Activated CD8-positive, alpha-beta memory T cell treated with anti-CD3 and anti-CD28 coated beads, Interleukin-2, amount 10 ng/mL, durations not matched to agents 7 days and 5 days (primary cell): Measurements from ENCODE around the gene METTL1. TPM values are rescaled to one million over a fixed set of nuclear protein-coding genes. Genes with fewer than 3 reads are reported as not detected.
"Not testable (repeated sequence)": the region's sequence is repeated elsewhere in the genome, so short reads cannot be mapped to it uniquely, and the experiment has no call there.

Experiments used
- ATAC-seq: fragments of 150-1000 bp; cut with Tn5 transposase; one replicate; pipeline ENCODE4 v1.10.0; 2021; ENCODE audit warnings: moderate library complexity
- CTCF ChIA-PET: fragments of 350-600 bp; sonication (Branson Sonifier 250); formaldehyde crosslinking; loops from one replicate; lab custom pipeline; 2021; ENCODE audit warnings: antibody characterized with exemption; lab: Charles Lee
- DNase-seq: peaks from one replicate; pipeline ENCODE4 v3.0.0-alpha.2; 2020
- H3K27ac Mint-ChIP-seq: one replicate; pipeline ENCODE4 v1.8.0; 2021; ENCODE audit warnings: mild to moderate bottlenecking, mixed read lengths
- H3K27me3 Mint-ChIP-seq: one replicate; pipeline ENCODE4 v1.8.0; 2021; ENCODE audit warnings: mixed read lengths
- H3K36me3 Mint-ChIP-seq: one replicate; pipeline ENCODE4 v1.8.0; 2021; ENCODE audit warnings: mild to moderate bottlenecking, mixed read lengths
- H3K4me1 Mint-ChIP-seq: one replicate; pipeline ENCODE4 v1.8.0; 2021; ENCODE audit warnings: mixed read lengths
- H3K4me3 Mint-ChIP-seq: one replicate; pipeline ENCODE4 v1.8.0; 2021; ENCODE audit warnings: mild to moderate bottlenecking, moderate library complexity, mixed read lengths
- H3K9me3 Mint-ChIP-seq: one replicate; pipeline ENCODE4 v1.8.0; 2022; ENCODE audit warnings: low read depth, mixed read lengths
- total RNA-seq, 2 experiments: library from RNA; stranded (reverse); gene quantifications; one replicate each; pipeline ENCODE4 v1.2.3, GENCODE V29; 2021

METTL1 gene
- 10 to 100 TPM; 22.1 to 32.1 TPM for total RNA-seq

GRCh38 chr12:57771873-57772428 is at the start of gene METTL1:
METTL1 (minus strand) TSS chr12:57772105; CDS start chr12:57772083, 22 bp downstream.
- Mint-ChIP-seq H3K36me3 (peaks cover 10% of the 10 kb centered on the region), H3K27me3 (peaks cover under 1% of the 10 kb centered on the region), H3K4me3 (peak within 1 kb of the TSS; percentile 99), H3K27ac (peak within 1 kb of the TSS; percentile 98), H3K9me3 (no peaks in the 10 kb centered on the region), H3K4me1 (peaks cover 26% of the 10 kb centered on the region)
- CTCF ChIA-PET, result interaction anchor here (0.8 to 4.8 kb wide), 6 partner anchors 9 to 65 kb away, joined by 3 to 25 read pairs (median 6); partner anchors contain the start of gene TSFM
- DNase-seq (peak; percentile 97), ATAC-seq (peak; percentile 92)

GRCh38 chr12:57821015-57821414 is 49.1 kb upstream of the METTL1 start:
- peaks cover 11% of the 10 kb centered on the region for H3K36me3 Mint-ChIP-seq
- H3K4me1 Mint-ChIP-seq, result not testable (repeated sequence)

GRCh38 chr12:57820119-57820518 is 48.2 kb upstream of the METTL1 start:
- not testable (repeated sequence) for H3K27ac Mint-ChIP-seq, H3K36me3 Mint-ChIP-seq, H3K4me3 Mint-ChIP-seq, DNase-seq, H3K4me1 Mint-ChIP-seq, ATAC-seq, H3K9me3 Mint-ChIP-seq, H3K27me3 Mint-ChIP-seq
- CTCF ChIA-PET, result interaction anchor here (1.1 kb wide), 1 partner anchor 17 kb away, joined by 3 read pairs; no protein-coding TSS in a partner anchor

More at GRCh38 chr12:57821015-57821414, 49.1 kb upstream of the METTL1 start:
- H3K27me3 Mint-ChIP-seq, H3K4me3 Mint-ChIP-seq, ATAC-seq, H3K9me3 Mint-ChIP-seq, H3K27ac Mint-ChIP-seq, CTCF ChIA-PET, DNase-seq: not testable (repeated sequence)

GRCh38 chr12:57817990-57818331 is 46.1 kb upstream of the METTL1 start:
- not testable (repeated sequence) for H3K4me3 Mint-ChIP-seq, H3K27ac Mint-ChIP-seq, DNase-seq, H3K9me3 Mint-ChIP-seq, H3K4me1 Mint-ChIP-seq, ATAC-seq, H3K27me3 Mint-ChIP-seq, H3K36me3 Mint-ChIP-seq
- CTCF ChIA-PET, result interaction anchor here (0.9 to 1.8 kb wide), 9 partner anchors 8 to 118 kb away, joined by 3 to 8 read pairs (median 3); partner anchors contain the start of gene TSFM

GRCh38 chr12:57817261-57817989 is 45.5 kb upstream of the METTL1 start:
- ATAC-seq, result no peak
- H3K27ac Mint-ChIP-seq, result no peak overlapping the region
- H3K9me3 Mint-ChIP-seq, result no peaks in the 10 kb centered on the region
- CTCF ChIA-PET, result interaction anchor here (0.9 to 1.8 kb wide), 7 partner anchors 10 to 88 kb away, joined by 3 to 8 read pairs (median 4); partner anchors contain the start of gene TSFM
- H3K4me3 Mint-ChIP-seq, result no peak overlapping the region
- H3K36me3 Mint-ChIP-seq, result no peaks in the 10 kb centered on the region
- no peak for DNase-seq
- H3K27me3 Mint-ChIP-seq, result no peaks in the 10 kb centered on the region
- H3K4me1 Mint-ChIP-seq, result no peaks in the 10 kb centered on the region

- no peak overlapping the region for H3K4me3 Mint-ChIP-seq
- no peak for DNase-seq
- ATAC-seq, result no peak
- H3K4me1 Mint-ChIP-seq, result no peaks in the 10 kb centered on the region
- H3K27me3 Mint-ChIP-seq, result no peaks in the 10 kb centered on the region
- no peak overlapping the region for H3K27ac Mint-ChIP-seq
- no peaks in the 10 kb centered on the region for H3K36me3 Mint-ChIP-seq
- no peaks in the 10 kb centered on the region for H3K9me3 Mint-ChIP-seq
- CTCF ChIA-PET, result interaction anchor here (2.4 kb wide), 1 partner anchor 89 kb away, joined by 9 read pairs; no protein-coding TSS in a partner anchor
Observed at GRCh38 chr12:57816855-57817151, 44.9 kb upstream of the METTL1 start.

GRCh38 chr12:57816001-57816854 is 44.3 kb upstream of the METTL1 start:
- Mint-ChIP-seq H3K4me1 (no peaks in the 10 kb centered on the region), H3K27me3 (no peaks in the 10 kb centered on the region), H3K27ac (no peak overlapping the region), H3K4me3 (no peak overlapping the region), H3K9me3 (no peaks in the 10 kb centered on the region), H3K36me3 (no peaks in the 10 kb centered on the region)
- ATAC-seq (no peak), DNase-seq (no peak)
- CTCF ChIA-PET, result interaction anchor here (0.6 to 2.4 kb wide), 5 partner anchors 9 to 112 kb away, joined by 3 to 9 read pairs (median 3); no protein-coding TSS in a partner anchor

- H3K27me3 Mint-ChIP-seq, result no peaks in the 10 kb centered on the region
- no peak overlapping the region for H3K27ac Mint-ChIP-seq
- ATAC-seq (no peak), DNase-seq (no peak)
- CTCF ChIA-PET, result interaction anchor here (1.0 to 2.4 kb wide), 3 partner anchors 10 to 90 kb away, joined by 3 to 9 read pairs (median 6); no protein-coding TSS in a partner anchor
- no peak overlapping the region for H3K4me3 Mint-ChIP-seq
- no peaks in the 10 kb centered on the region for H3K9me3 Mint-ChIP-seq
- H3K36me3 Mint-ChIP-seq, result no peaks in the 10 kb centered on the region
- no peaks in the 10 kb centered on the region for H3K4me1 Mint-ChIP-seq
Observed at GRCh38 chr12:57815177-57816000, 43.5 kb upstream of the METTL1 start.

GRCh38 chr12:57813971-57814772 is 42.3 kb upstream of the METTL1 start:
- no peak overlapping the region for H3K27ac Mint-ChIP-seq
- CTCF ChIA-PET, result interaction anchor here (3.6 kb wide), 1 partner anchor 11 kb away, joined by 10 read pairs; no protein-coding TSS in a partner anchor
- no peaks in the 10 kb centered on the region for H3K9me3 Mint-ChIP-seq
- ATAC-seq (no peak), DNase-seq (no peak)
- H3K27me3 Mint-ChIP-seq, result no peaks in the 10 kb centered on the region
- no peaks in the 10 kb centered on the region for H3K4me1 Mint-ChIP-seq
- H3K36me3 Mint-ChIP-seq, result no peaks in the 10 kb centered on the region
- no peak overlapping the region for H3K4me3 Mint-ChIP-seq

- Mint-ChIP-seq H3K27ac (no peak overlapping the region), H3K9me3 (no peaks in the 10 kb centered on the region), H3K4me3 (no peak overlapping the region), H3K4me1 (no peaks in the 10 kb centered on the region), H3K27me3 (no peaks in the 10 kb centered on the region), H3K36me3 (no peaks in the 10 kb centered on the region)
- ATAC-seq (no peak), DNase-seq (no peak)
- CTCF ChIA-PET, result interaction anchor here (0.9 to 3.6 kb wide), 4 partner anchors 10 to 92 kb away, joined by 3 to 10 read pairs (median 3); partner anchors contain the start of gene TSFM
Observed at GRCh38 chr12:57813111-57813970, 41.4 kb upstream of the METTL1 start.

- Mint-ChIP-seq H3K4me3 (no peak overlapping the region), H3K4me1 (no peaks in the 10 kb centered on the region), H3K27ac (no peak overlapping the region), H3K9me3 (no peaks in the 10 kb centered on the region), H3K27me3 (no peaks in the 10 kb centered on the region), H3K36me3 (no peaks in the 10 kb centered on the region)
- DNase-seq (no peak), ATAC-seq (no peak)
- CTCF ChIA-PET, result interaction anchor here (1.3 to 3.6 kb wide), 2 partner anchors 8 to 28 kb away, joined by 3 to 10 read pairs; partner anchors contain the start of gene TSFM
Observed at GRCh38 chr12:57811028-57811755, 39.3 kb upstream of the METTL1 start.
